LNCaP clone FGC (cell line): ENCODE results near the gene PTP4A1.
"Not testable (repeated sequence)": the region's sequence is repeated elsewhere in the genome, so short reads cannot be mapped to it uniquely, and the experiment has no call there.

Experiments
- DNase-seq: peaks from one replicate; pipeline ENCODE4 v3.0.0-alpha.2; 2011; ENCODE audit warnings: low read depth
- H3K4me3 ChIP-seq: 2 replicates; pipeline ENCODE4 v1.5.1; 2011; ENCODE audit warnings: mild to moderate bottlenecking, low read depth, low read length, control low read depth
- CTCF ChIP-seq: IDR thresholded peaks from 2 replicates; pipeline ENCODE4 v1.5.1; 2012; ENCODE audit warnings: mild to moderate bottlenecking; ENCODE audit not compliant: control insufficient read depth, insufficient read depth; ENCODE audit errors: extremely low read depth

Gene PTP4A1

GRCh38 chr6:63581355-63582013, 9.2 kb downstream of the PTP4A1 start:
- no peak overlapping the region for H3K4me3 ChIP-seq
- TF ChIP-seq CTCF: no peak
- DNase-seq: no peak

- H3K4me3 ChIP-seq: no peak overlapping the region
- DNase-seq: no peak
- TF ChIP-seq CTCF: no peak
Observed at GRCh38 chr6:63582579-63583231, 10.4 kb downstream of the PTP4A1 start.

GRCh38 chr6:63584125-63584514, 11.8 kb downstream of the PTP4A1 start:
- H3K4me3 ChIP-seq: no peak overlapping the region
- DNase-seq: no peak
- TF ChIP-seq CTCF: no peak

- DNase-seq: no peak
- no peak for TF ChIP-seq CTCF
- no peak overlapping the region for H3K4me3 ChIP-seq
Observed at GRCh38 chr6:63584566-63584965, 12.3 kb downstream of the PTP4A1 start.

- DNase-seq: not testable (repeated sequence)
Observed at GRCh38 chr6:63585652-63586051, 13.4 kb downstream of the PTP4A1 start.

GRCh38 chr6:63589952-63590411, 17.7 kb downstream of the PTP4A1 start:
- DNase-seq: no peak
- TF ChIP-seq CTCF: no peak
- H3K4me3 ChIP-seq: no peak overlapping the region

More at GRCh38 chr6:63585652-63586051, 13.4 kb downstream of the PTP4A1 start:
- H3K4me3 ChIP-seq: not testable (repeated sequence)

- H3K4me3 ChIP-seq: no peak overlapping the region
- no peak for TF ChIP-seq CTCF
- no peak for DNase-seq
Observed at GRCh38 chr6:63592886-63593285, 20.6 kb downstream of the PTP4A1 start.
